VCaP (cell line): Measurements from ENCODE around the gene SLC18B1.
A peak's percentile ranks its signal among the peaks of the same experiment; 100 is the strongest.
"Not testable (repeated sequence)": the region's sequence is repeated elsewhere in the genome, so short reads cannot be mapped to it uniquely, and the experiment has no call there.

Source experiments
- H3K27ac ChIP-seq: fragments of 450-650 bp; 2 replicates; pipeline ENCODE4 v1.5.1; 2017
- CTCF ChIP-seq: fragments of 450-650 bp; conservative IDR thresholded peaks from 2 replicates; pipeline ENCODE4 v1.5.1; 2017; ENCODE audit warnings: mild to moderate bottlenecking, moderate library complexity

Gene SLC18B1

DNA sequence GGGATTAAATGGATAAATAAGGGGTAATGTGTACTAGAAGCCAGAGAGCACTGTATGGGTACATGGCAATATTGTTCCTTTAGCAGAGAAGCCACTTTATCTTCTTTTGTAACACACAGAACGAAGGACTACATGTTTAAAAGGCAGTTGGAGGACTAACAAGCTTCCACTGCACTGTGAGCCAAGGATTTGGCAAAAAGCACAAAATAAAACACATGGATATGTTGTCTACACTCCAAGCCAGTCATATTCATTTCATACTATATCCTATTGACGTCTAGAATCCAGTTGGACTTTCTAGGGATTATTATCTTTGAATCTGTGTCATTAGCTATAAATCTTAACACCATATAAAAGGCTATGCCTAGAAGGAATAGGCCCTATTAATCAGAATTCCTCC lies 3.0 kb downstream of the SLC18B1 start:
- no peak for TF ChIP-seq CTCF
- H3K27ac ChIP-seq: no peak overlapping the region

GRCh38 chr6:132792510-132792909 lies 5.9 kb downstream of the SLC18B1 start:
- TF ChIP-seq CTCF: no peak
- no peak overlapping the region for H3K27ac ChIP-seq

GRCh38 chr6:132790450-132790849 lies 8.0 kb downstream of the SLC18B1 start:
- TF ChIP-seq CTCF: no peak
- H3K27ac ChIP-seq: no peak overlapping the region

- no peak overlapping the region for H3K27ac ChIP-seq
- TF ChIP-seq CTCF: no peak
These were observed 9.1 kb downstream of the SLC18B1 start for GRCh38 chr6:132789396-132789776.

DNA sequence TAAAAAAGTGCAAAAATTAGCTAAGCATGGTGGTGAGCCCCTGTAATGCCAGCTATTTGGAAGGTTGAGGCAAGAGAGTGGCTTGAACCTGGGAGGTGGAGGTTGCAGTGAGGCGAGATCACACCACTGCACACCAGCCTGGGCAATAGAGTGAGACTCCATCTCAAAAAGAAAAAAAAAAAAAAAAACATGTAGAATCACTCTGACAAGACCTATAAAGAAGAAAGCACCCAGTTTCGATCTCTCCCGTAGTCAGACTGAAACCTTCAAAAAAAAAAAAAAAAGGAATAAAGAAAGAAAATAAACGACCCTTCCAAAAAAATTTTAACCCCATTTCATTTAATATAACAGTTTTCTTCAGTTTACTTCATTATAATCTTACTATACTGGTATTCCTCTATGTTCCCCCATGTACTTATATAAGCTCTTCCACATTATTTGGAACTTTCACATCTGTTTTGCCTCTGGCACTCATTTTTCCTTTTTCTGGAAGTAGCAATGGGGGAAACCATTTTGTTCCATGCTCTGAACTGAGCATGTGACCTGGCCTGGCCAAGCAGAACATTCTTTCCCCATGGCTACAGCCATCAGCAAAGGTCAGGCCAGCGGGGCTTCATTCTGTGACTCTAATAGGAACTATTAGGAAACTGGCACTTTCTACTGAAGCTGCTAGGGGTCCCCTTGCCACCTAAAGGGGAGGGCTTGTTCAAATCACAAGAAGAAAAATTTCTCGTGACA lies 9.6 kb downstream of the SLC18B1 start:
- H3K27ac ChIP-seq: no peak overlapping the region
- TF ChIP-seq CTCF: no peak

DNA sequence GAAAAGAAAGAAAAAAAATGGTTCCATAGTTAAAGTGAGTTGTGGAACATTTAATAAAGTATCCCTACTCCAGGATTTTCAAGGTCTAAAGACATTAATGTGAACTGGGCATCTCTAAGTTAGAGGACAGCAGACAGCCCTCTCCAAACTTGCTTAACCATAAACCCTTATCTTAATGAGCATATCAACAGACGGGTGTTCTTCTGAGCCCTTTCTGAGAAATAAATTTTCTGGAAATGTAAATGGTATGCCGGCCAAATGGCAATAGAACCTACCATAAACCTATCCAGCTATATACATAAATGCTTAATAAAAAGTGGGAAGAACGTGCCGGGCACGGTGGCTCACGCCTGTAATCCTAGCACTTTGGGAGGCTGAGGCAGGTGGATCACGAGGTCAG lies 12.5 kb downstream of the SLC18B1 start:
- H3K27ac ChIP-seq: no peak overlapping the region
- no peak for TF ChIP-seq CTCF

- peak; percentile 80 for TF ChIP-seq CTCF
- no peak overlapping the region for H3K27ac ChIP-seq
These were observed 17.6 kb downstream of the SLC18B1 start for GRCh38 chr6:132780770-132781371.

DNA sequence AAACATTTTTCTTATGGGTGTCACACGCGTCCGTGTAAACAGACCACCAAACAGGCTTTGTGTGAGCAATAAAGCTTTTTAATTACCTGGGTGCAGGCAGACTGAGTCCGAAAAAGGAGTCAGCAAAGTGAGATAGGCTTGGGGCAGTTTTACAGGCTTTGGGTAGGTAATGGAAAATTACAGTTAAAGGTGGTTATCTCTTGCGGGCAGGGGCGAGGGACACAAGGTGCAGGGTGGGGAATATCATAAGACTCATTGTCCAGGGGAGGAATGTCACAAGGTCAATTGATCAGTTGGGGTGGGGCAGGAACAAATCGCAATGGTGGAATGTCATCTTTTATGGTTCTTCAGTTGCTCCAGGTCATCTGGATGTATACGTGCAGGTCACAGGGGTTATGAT lies 20.6 kb downstream of the SLC18B1 start:
- H3K27ac ChIP-seq: not testable (repeated sequence)
